ENCODE measurements around the gene ABHD17C.

ABHD17C gene

GRCh38 chr15:80769829-80770705 lies 75.0 kb downstream of the ABHD17C start:
- Histone ChIP-seq H3K4me2 (ENCODE audit: low read length) (no peak overlapping the region), H3K36me3 (ENCODE audit: insufficient read depth, low read length) (no peaks in the 10 kb centered on the region), H3K27me3 (ENCODE audit: control insufficient read depth, insufficient read depth, low read length) (no peaks in the 10 kb centered on the region), H3K9ac (ENCODE audit: low read depth, low read length) (no peak overlapping the region), H3K4me3 (ENCODE audit: low read length) (no peak overlapping the region), H3K9me3 (replicated peaks; ENCODE audit: low read length) (no peaks in the 10 kb centered on the region), H3K4me1 (ENCODE audit: control insufficient read depth, insufficient read depth, low read length) (no peaks in the 10 kb centered on the region)

GRCh38 chr15:80773122-80773551 lies 78.0 kb downstream of the ABHD17C start:
- Histone ChIP-seq H3K36me3 (ENCODE audit: insufficient read depth, low read length) (no peaks in the 10 kb centered on the region), H3K9ac (ENCODE audit: low read depth, low read length) (no peak overlapping the region)

GRCh38 chr15:80773792-80774352 lies 78.8 kb downstream of the ABHD17C start:
- H3K4me3 ChIP-seq (ENCODE audit: low read length) = no peak overlapping the region
- H3K9ac ChIP-seq (ENCODE audit: low read depth, low read length) = no peak overlapping the region
- H3K9me3 ChIP-seq (replicated peaks; ENCODE audit: low read length) = no peaks in the 10 kb centered on the region
- peaks cover 3% of the 10 kb centered on the region for H3K27me3 ChIP-seq (ENCODE audit: control insufficient read depth, insufficient read depth, low read length)
- H3K4me1 ChIP-seq (ENCODE audit: control insufficient read depth, insufficient read depth, low read length) = peaks cover 6% of the 10 kb centered on the region
- H3K36me3 ChIP-seq (ENCODE audit: insufficient read depth, low read length) = no peaks in the 10 kb centered on the region
- no peak overlapping the region for H3K4me2 ChIP-seq (ENCODE audit: low read length)

More at GRCh38 chr15:80773122-80773551, 78.0 kb downstream of the ABHD17C start:
- H3K4me1 ChIP-seq (ENCODE audit: control insufficient read depth, insufficient read depth, low read length) = peaks cover 6% of the 10 kb centered on the region
- no peaks in the 10 kb centered on the region for H3K9me3 ChIP-seq (replicated peaks; ENCODE audit: low read length)
- H3K27me3 ChIP-seq (ENCODE audit: control insufficient read depth, insufficient read depth, low read length) = no peaks in the 10 kb centered on the region
- no peak overlapping the region for H3K4me3 ChIP-seq (ENCODE audit: low read length)
- no peak overlapping the region for H3K4me2 ChIP-seq (ENCODE audit: low read length)

- Histone ChIP-seq H3K9me3 (replicated peaks; ENCODE audit: low read length) (no peaks in the 10 kb centered on the region), H3K4me2 (ENCODE audit: low read length) (no peak overlapping the region), H3K36me3 (ENCODE audit: insufficient read depth, low read length) (no peaks in the 10 kb centered on the region), H3K27me3 (ENCODE audit: control insufficient read depth, insufficient read depth, low read length) (peaks cover 4% of the 10 kb centered on the region), H3K4me3 (ENCODE audit: low read length) (no peak overlapping the region), H3K9ac (ENCODE audit: low read depth, low read length) (no peak overlapping the region), H3K4me1 (ENCODE audit: control insufficient read depth, insufficient read depth, low read length) (peaks cover 7% of the 10 kb centered on the region)
Measured at GRCh38 chr15:80774486-80774885, 79.4 kb downstream of the ABHD17C start.

GRCh38 chr15:80775338-80775737 lies 80.2 kb downstream of the ABHD17C start:
- Histone ChIP-seq H3K36me3 (ENCODE audit: insufficient read depth, low read length) (no peaks in the 10 kb centered on the region), H3K4me2 (ENCODE audit: low read length) (no peak overlapping the region), H3K27me3 (ENCODE audit: control insufficient read depth, insufficient read depth, low read length) (peaks cover 13% of the 10 kb centered on the region), H3K9ac (ENCODE audit: low read depth, low read length) (no peak overlapping the region), H3K4me3 (ENCODE audit: low read length) (no peak overlapping the region), H3K4me1 (ENCODE audit: control insufficient read depth, insufficient read depth, low read length) (peaks cover 15% of the 10 kb centered on the region), H3K9me3 (replicated peaks; ENCODE audit: low read length) (no peaks in the 10 kb centered on the region)

GRCh38 chr15:80776420-80777045 lies 81.4 kb downstream of the ABHD17C start:
- Histone ChIP-seq H3K4me3 (ENCODE audit: low read length) (no peak overlapping the region), H3K9ac (ENCODE audit: low read depth, low read length) (no peak overlapping the region), H3K9me3 (replicated peaks; ENCODE audit: low read length) (no peaks in the 10 kb centered on the region), H3K4me2 (ENCODE audit: low read length) (no peak overlapping the region), H3K27me3 (ENCODE audit: control insufficient read depth, insufficient read depth, low read length) (peaks cover 20% of the 10 kb centered on the region), H3K36me3 (ENCODE audit: insufficient read depth, low read length) (no peaks in the 10 kb centered on the region), H3K4me1 (ENCODE audit: control insufficient read depth, insufficient read depth, low read length) (peaks cover 22% of the 10 kb centered on the region)

GRCh38 chr15:80777137-80777536 lies 82.0 kb downstream of the ABHD17C start:
- Histone ChIP-seq H3K9ac (ENCODE audit: low read depth, low read length) (no peak overlapping the region), H3K4me1 (ENCODE audit: control insufficient read depth, insufficient read depth, low read length) (peaks cover 22% of the 10 kb centered on the region), H3K27me3 (ENCODE audit: control insufficient read depth, insufficient read depth, low read length) (peaks cover 20% of the 10 kb centered on the region), H3K36me3 (ENCODE audit: insufficient read depth, low read length) (no peaks in the 10 kb centered on the region), H3K4me2 (ENCODE audit: low read length) (no peak overlapping the region), H3K4me3 (ENCODE audit: low read length) (no peak overlapping the region), H3K9me3 (replicated peaks; ENCODE audit: low read length) (no peaks in the 10 kb centered on the region)

GRCh38 chr15:80777826-80778620 lies 82.9 kb downstream of the ABHD17C start:
- Histone ChIP-seq H3K27me3 (ENCODE audit: control insufficient read depth, insufficient read depth, low read length) (peaks cover 20% of the 10 kb centered on the region), H3K4me1 (ENCODE audit: control insufficient read depth, insufficient read depth, low read length) (peaks cover 22% of the 10 kb centered on the region), H3K9me3 (replicated peaks; ENCODE audit: low read length) (no peaks in the 10 kb centered on the region), H3K9ac (ENCODE audit: low read depth, low read length) (no peak overlapping the region), H3K4me3 (ENCODE audit: low read length) (no peak overlapping the region), H3K4me2 (ENCODE audit: low read length) (no peak overlapping the region), H3K36me3 (ENCODE audit: insufficient read depth, low read length) (no peaks in the 10 kb centered on the region)

- Histone ChIP-seq H3K27me3 (ENCODE audit: control insufficient read depth, insufficient read depth, low read length) (peaks cover 20% of the 10 kb centered on the region), H3K4me2 (ENCODE audit: low read length) (peak overlapping the region; percentile 88), H3K4me1 (ENCODE audit: control insufficient read depth, insufficient read depth, low read length) (peaks cover 22% of the 10 kb centered on the region), H3K9ac (ENCODE audit: low read depth, low read length) (no peak overlapping the region), H3K36me3 (ENCODE audit: insufficient read depth, low read length) (no peaks in the 10 kb centered on the region), H3K4me3 (ENCODE audit: low read length) (peak overlapping the region; percentile 75), H3K9me3 (replicated peaks; ENCODE audit: low read length) (no peaks in the 10 kb centered on the region)
Measured at GRCh38 chr15:80778621-80778963, 83.5 kb downstream of the ABHD17C start.

- Histone ChIP-seq H3K4me1 (ENCODE audit: control insufficient read depth, insufficient read depth, low read length) (peaks cover 22% of the 10 kb centered on the region), H3K9ac (ENCODE audit: low read depth, low read length) (peak within 1 kb of the TSS; percentile 65), H3K9me3 (replicated peaks; ENCODE audit: low read length) (no peaks in the 10 kb centered on the region), H3K27me3 (ENCODE audit: control insufficient read depth, insufficient read depth, low read length) (peaks cover 20% of the 10 kb centered on the region), H3K4me3 (ENCODE audit: low read length) (peak within 1 kb of the TSS; percentile 75), H3K36me3 (ENCODE audit: insufficient read depth, low read length) (no peaks in the 10 kb centered on the region), H3K4me2 (ENCODE audit: low read length) (peak within 1 kb of the TSS; percentile 88)
Measured at GRCh38 chr15:80778964-80779657, 84.0 kb downstream of the ABHD17C start, which contains the start of gene CEMIP. Gene CEMIP, plus strand, starts transcription at chr15:80779370. Its CDS starts 94,510 bp downstream, at chr15:80873880.
